Measurements from ENCODE around the gene NT5M. TPM values are rescaled to one million over a fixed set of nuclear protein-coding genes. Genes with fewer than 3 reads are reported as not detected.

Gene NT5M
- total RNA-seq, 1 experiment from 2014 or later: 6.6 TPM

- no peak overlapping the region for H3K14ac ChIP-seq (ENCODE audit: insufficient read depth, low read length)
- no peak overlapping the region for H3K27ac ChIP-seq (ENCODE audit: insufficient read length, low read depth, low read length)
- H3K27me3 ChIP-seq (ENCODE audit: insufficient read depth, low read length): no peaks in the 10 kb centered on the region
- H3K56ac ChIP-seq (ENCODE audit: insufficient read length, low read depth, low read length): no peak overlapping the region
- H2BK120ac ChIP-seq (ENCODE audit: low read depth, low read length, poor library complexity, severe bottlenecking): no peak overlapping the region
- H2BK5ac ChIP-seq (ENCODE audit: insufficient read length, low read length): no peak overlapping the region
- no peak overlapping the region for H2AFZ ChIP-seq (ENCODE audit: low read length)
- TF ChIP-seq, protein P1, sequence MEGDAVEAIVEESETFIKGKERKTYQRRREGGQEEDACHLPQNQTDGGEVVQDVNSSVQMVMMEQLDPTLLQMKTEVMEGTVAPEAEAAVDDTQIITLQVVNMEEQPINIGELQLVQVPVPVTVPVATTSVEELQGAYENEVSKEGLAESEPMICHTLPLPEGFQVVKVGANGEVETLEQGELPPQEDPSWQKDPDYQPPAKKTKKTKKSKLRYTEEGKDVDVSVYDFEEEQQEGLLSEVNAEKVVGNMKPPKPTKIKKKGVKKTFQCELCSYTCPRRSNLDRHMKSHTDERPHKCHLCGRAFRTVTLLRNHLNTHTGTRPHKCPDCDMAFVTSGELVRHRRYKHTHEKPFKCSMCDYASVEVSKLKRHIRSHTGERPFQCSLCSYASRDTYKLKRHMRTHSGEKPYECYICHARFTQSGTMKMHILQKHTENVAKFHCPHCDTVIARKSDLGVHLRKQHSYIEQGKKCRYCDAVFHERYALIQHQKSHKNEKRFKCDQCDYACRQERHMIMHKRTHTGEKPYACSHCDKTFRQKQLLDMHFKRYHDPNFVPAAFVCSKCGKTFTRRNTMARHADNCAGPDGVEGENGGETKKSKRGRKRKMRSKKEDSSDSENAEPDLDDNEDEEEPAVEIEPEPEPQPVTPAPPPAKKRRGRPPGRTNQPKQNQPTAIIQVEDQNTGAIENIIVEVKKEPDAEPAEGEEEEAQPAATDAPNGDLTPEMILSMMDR (conservative IDR thresholded peaks at IDR 0.05): no peak
- no peaks in the 10 kb centered on the region for H3K79me1 ChIP-seq (ENCODE audit: insufficient read depth, low read depth, low read length, poor library complexity, severe bottlenecking)
- Mint-ChIP-seq H3K36me3 (ENCODE audit: insufficient read depth in 1 of 3, low read depth in 3 of 3) (peaks cover 8 to 37% (median 18%) of the 10 kb centered on the region in 3 experiments), H3K27ac (no peak overlapping the region), H3K27me3 (ENCODE audit: low read depth) (peaks cover 5% of the 10 kb centered on the region), H3K4me1 (peaks cover 13 to 17% of the 10 kb centered on the region in 2 experiments), H3K9me3 (peaks cover 4% of the 10 kb centered on the region in 2 experiments), H3K4me3 (no peak overlapping the region)
- H3T11ph ChIP-seq (ENCODE audit: low read length): no peak overlapping the region
- H4K5ac ChIP-seq (ENCODE audit: insufficient read length, low read depth, low read length): no peak overlapping the region
- no peak overlapping the region for H2BK15ac ChIP-seq (ENCODE audit: low read depth, low read length)
- no peak overlapping the region for H2BK12ac ChIP-seq (ENCODE audit: insufficient read length, low read depth, low read length)
- no peaks in the 10 kb centered on the region for H3K79me2 ChIP-seq (ENCODE audit: insufficient read depth, low read length)
- no peak overlapping the region for H3K9ac ChIP-seq (ENCODE audit: extremely low read depth, insufficient read length, low read length)
- no peak overlapping the region for H2BK20ac ChIP-seq (ENCODE audit: low read depth, low read length, poor library complexity, severe bottlenecking)
- no peaks in the 10 kb centered on the region for H3K9me3 ChIP-seq (ENCODE audit: control insufficient read depth, low read depth, low read length)
- no peaks in the 10 kb centered on the region for H3K23me2 ChIP-seq (ENCODE audit: insufficient read length, low read depth, low read length, poor library complexity, severe bottlenecking)
- H3K4me2 ChIP-seq (ENCODE audit: insufficient read depth, insufficient read length, low read length): no peak overlapping the region
- no peak overlapping the region for H3K4ac ChIP-seq (ENCODE audit: low read depth, low read length)
- H4K8ac ChIP-seq (replicated peaks; ENCODE audit: insufficient read length, low read depth, low read length): no peak overlapping the region
- no peaks in the 10 kb centered on the region for H4K20me1 ChIP-seq (ENCODE audit: control insufficient read depth, insufficient read depth, insufficient read length)
- H2AK5ac ChIP-seq (ENCODE audit: insufficient read length, low read length): no peak overlapping the region
- H4K91ac ChIP-seq (ENCODE audit: insufficient read length, low read depth, low read length): no peak overlapping the region
- DNase-seq: no peak
- H3K23ac ChIP-seq (ENCODE audit: insufficient read length, low read depth, low read length): no peak overlapping the region
- no CpG with 5 or more reads among the region's 1 CpG for WGBS (ENCODE audit: extremely low coverage, insufficient read length, low lambda C conversion rate)
- no peak overlapping the region for H3K18ac ChIP-seq (ENCODE audit: insufficient read length, low read depth, low read length)
- H3K4me1 ChIP-seq (ENCODE audit: insufficient read depth, low read length): 0 out of 2 replicates have a peak, but pooled peaks cover 3% of the 10 kb centered on the region
Observed at GRCh38 chr17:17309356-17309755, 6.2 kb downstream of the NT5M start.

Measured in H9 (cell line).